H1 (cell line): Measurements from ENCODE around the gene SLC41A2. TPM values are rescaled to one million over a fixed set of nuclear protein-coding genes. Genes with fewer than 3 reads are reported as not detected.

Experiments used
- CTCF ChIP-seq, 3 experiments: IDR thresholded peaks; 1 replicate in 2 of 3; 2 replicates in 1 of 3; pipeline versions ENCODE4 v1.5.1 to v1.6.1; 2011; ENCODE audit warnings: low read length in 3 of 3, mild to moderate bottlenecking in 3 of 3, inconsistent platforms in 2 of 3, low read depth in 1 of 3, moderate library complexity in 1 of 3; ENCODE audit not compliant: insufficient read depth in 1 of 3; ENCODE audit errors: control extremely low read depth in 1 of 3
- EGR1 ChIP-seq: IDR thresholded peaks from 2 replicates; pipeline ENCODE4 v1.6.1; 2011; ENCODE audit warnings: low read depth, low read length, borderline replicate concordance
- EZH2 ChIP-seq: fragments of 200-600 bp; sonication (generic); IDR thresholded peaks from 2 replicates; pipeline ENCODE4 v1.7.1; 2012; ENCODE audit warnings: low read depth, mild to moderate bottlenecking, moderate library complexity, low read length, inconsistent platforms; ENCODE audit not compliant: severe bottlenecking
- GTF2F1 ChIP-seq: IDR thresholded peaks from 2 replicates; pipeline ENCODE4 v1.6.1; 2012; ENCODE audit warnings: low read depth, low read length, improper control_type of control experiment, borderline replicate concordance
- KDM4A ChIP-seq: IDR thresholded peaks from one replicate; pipeline ENCODE4 v1.7.1; 2012; ENCODE audit warnings: low read depth, mild to moderate bottlenecking, moderate library complexity, low read length, inconsistent platforms; ENCODE audit not compliant: severe bottlenecking
- NRF1 ChIP-seq: IDR thresholded peaks from 2 replicates; pipeline ENCODE4 v1.6.1; 2011; ENCODE audit warnings: mild to moderate bottlenecking, low read depth, low read length, improper control_type of control experiment
- PHF8 ChIP-seq: fragments of 200-600 bp; sonication (generic); conservative IDR thresholded peaks from 2 replicates; pipeline ENCODE4 v1.7.1; 2012; ENCODE audit warnings: low read depth, mild to moderate bottlenecking, inconsistent platforms, low read length, moderate library complexity
- POLR2A ChIP-seq, 2 experiments: IDR thresholded peaks; 1 replicate in 1 of 2; 2 replicates in 1 of 2; pipeline ENCODE4 v1.6.1; 2011; ENCODE audit warnings: low read depth in 2 of 2, low read length in 2 of 2, mild to moderate bottlenecking in 2 of 2; ENCODE audit errors: control extremely low read depth in 1 of 2
- RBBP5 ChIP-seq: IDR thresholded peaks from 2 replicates; pipeline ENCODE4 v1.7.1; 2012; ENCODE audit warnings: low read depth, mild to moderate bottlenecking, inconsistent platforms, low read length, moderate library complexity, borderline replicate concordance
- USF2 ChIP-seq: IDR thresholded peaks from 2 replicates; pipeline ENCODE4 v1.6.1; 2011; ENCODE audit warnings: low read length, improper control_type of control experiment
- polyA plus RNA-seq, 7 experiments: library from polyadenylated mRNA; depleted of rRNA in 3 of 7; stranded (reverse) in 5 of 7; unstranded in 2 of 7; fragments of >200 nt in 5 of 7; fragments of 200-250 nt in 2 of 7; gene quantifications; 1 replicate in 5 of 7; 2 replicates in 1 of 7; 4 replicates in 1 of 7; pipeline versions ENCODE4 v1.2.1 to v1.2.3, GENCODE V29; 2011 to 2013; ENCODE audit warnings: missing spikeins in 2 of 7, mixed read lengths in 2 of 7
- total RNA-seq: library from RNA; stranded (reverse); fragmentation: NEBNext Ultra II Directional; extraction: Animal tissue kit (Norgen Biotek cat#: 25700); gene quantifications from 2 replicates; pipeline ENCODE4 v1.2.1, GENCODE V29; 2021
- TF ChIP-seq, protein P1 (sequence below): IDR thresholded peaks from 2 replicates; pipeline ENCODE4 v1.6.1; 2012; ENCODE audit warnings: inconsistent platforms

SLC41A2 gene
- total and polyA plus RNA-seq, 2 of the 8 experiments (the other 6 are each of a cell fraction or from before 2014, with no cell fraction given), result 0.79 to 3.0 TPM

- TF ChIP-seq EZH2 (no peak), NRF1 (peak; percentile 44), EGR1 (peak; percentile 1; the same call in 1 of the 2 replicates), RBBP5 (no peak; the same call in 1 of the 2 replicates), PHF8 (peak; percentile 63), CTCF (IDR thresholded peaks at IDR 0.05; ENCODE audit: control extremely low read depth in 1 of 3, insufficient read depth in 1 of 3, low read depth in 1 of 3, low read length in 3 of 3) (peak in 2 of 3 experiments; percentile 17 to 47; a peak in 3 of 4 replicates), USF2 (0 out of 2 replicates have a peak, but pooled peaks have one; percentile 10), POLR2A (IDR thresholded peaks at IDR 0.05; ENCODE audit: control extremely low read depth in 1 of 2, low read depth in 2 of 2, low read length in 2 of 2) (peak in 1 of 2 experiments; percentile 23; a peak in 1 of 3 replicates), GTF2F1 (no peak), KDM4A (peak; percentile 79)
- TF ChIP-seq, protein P1, sequence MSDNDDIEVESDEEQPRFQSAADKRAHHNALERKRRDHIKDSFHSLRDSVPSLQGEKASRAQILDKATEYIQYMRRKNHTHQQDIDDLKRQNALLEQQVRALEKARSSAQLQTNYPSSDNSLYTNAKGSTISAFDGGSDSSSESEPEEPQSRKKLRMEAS, result peak; percentile 83
These were observed at the start of gene SLC41A2 (continued) for GRCh38 chr12:104958001-104958804.
